Stimulated activated CD4-positive, alpha-beta T cell treated with anti-CD3 and anti-CD28 coated beads, TNF-alpha, amount 100 ng/mL, for 4 hours (primary cell): Measurements from ENCODE around the gene WDR70.
"Not testable (repeated sequence)": the region's sequence is repeated elsewhere in the genome, so short reads cannot be mapped to it uniquely, and the experiment has no call there.

Source experiments
- DNase-seq, 3 experiments: peaks; one replicate each; pipeline ENCODE4 v3.0.0-alpha.2; 2020; ENCODE audit warnings: low read depth in 3 of 3

The WDR70 gene

GRCh38 chr5:37569466-37569865 is 190.3 kb downstream of the WDR70 start:
- DNase-seq: no peak

- no peak for DNase-seq
Measured at GRCh38 chr5:37570597-37570996, 191.5 kb downstream of the WDR70 start.

- DNase-seq: no peak
Measured at GRCh38 chr5:37571985-37572384, 192.9 kb downstream of the WDR70 start.

- no peak for DNase-seq
Measured at GRCh38 chr5:37575541-37576489, 196.7 kb downstream of the WDR70 start.

- DNase-seq: no peak
Measured at GRCh38 chr5:37576552-37576951, 197.4 kb downstream of the WDR70 start.

GRCh38 chr5:37578176-37578575 is 199.1 kb downstream of the WDR70 start:
- DNase-seq: no peak

GRCh38 chr5:37580106-37580505 is 201.0 kb downstream of the WDR70 start:
- no peak for DNase-seq

GRCh38 chr5:37582202-37582601 is 203.1 kb downstream of the WDR70 start:
- DNase-seq: no peak

- DNase-seq: not testable (repeated sequence)
Measured at GRCh38 chr5:37593292-37593691, 214.2 kb downstream of the WDR70 start.

- DNase-seq: not testable (repeated sequence)
Measured at GRCh38 chr5:37594864-37595263, 215.7 kb downstream of the WDR70 start.

GRCh38 chr5:37598733-37599132 is 219.6 kb downstream of the WDR70 start:
- no peak for DNase-seq

- DNase-seq: no peak
Measured at GRCh38 chr5:37601163-37601562, 222.0 kb downstream of the WDR70 start.

GRCh38 chr5:37603072-37603471 is 224.0 kb downstream of the WDR70 start:
- DNase-seq: no peak

GRCh38 chr5:37604290-37604689 is 225.2 kb downstream of the WDR70 start:
- no peak for DNase-seq

GRCh38 chr5:37606148-37606547 is 227.0 kb downstream of the WDR70 start:
- no peak for DNase-seq

- no peak for DNase-seq
Measured at GRCh38 chr5:37606632-37607248, 227.6 kb downstream of the WDR70 start.

GRCh38 chr5:37615184-37615583 is 236.1 kb downstream of the WDR70 start:
- no peak for DNase-seq

GRCh38 chr5:37619353-37619752 is 240.2 kb downstream of the WDR70 start:
- no peak for DNase-seq

GRCh38 chr5:37622354-37622753 is 243.2 kb downstream of the WDR70 start:
- DNase-seq: not testable (repeated sequence)

GRCh38 chr5:37626266-37626665 is 247.1 kb downstream of the WDR70 start:
- DNase-seq: no peak

GRCh38 chr5:37628876-37629275 is 249.8 kb downstream of the WDR70 start:
- DNase-seq: no peak

GRCh38 chr5:37631939-37632338 is 252.8 kb downstream of the WDR70 start:
- DNase-seq: no peak
